NT2/D1 (cell line): ENCODE measurements around the gene SLC25A41.

ENCODE experiments used
- DNase-seq: peaks from one replicate; pipeline ENCODE4 v3.0.0-alpha.2; 2011; ENCODE audit warnings: low read depth, low spot score
- H3K27me3 ChIP-seq: 2 replicates; pipeline ENCODE4 v1.6.0; 2011; ENCODE audit warnings: mild to moderate bottlenecking; ENCODE audit not compliant: insufficient read length, insufficient read depth
- H3K36me3 ChIP-seq: 2 replicates; pipeline ENCODE4 v1.6.1; 2011; ENCODE audit warnings: mild to moderate bottlenecking, low read length, mixed read lengths; ENCODE audit not compliant: insufficient read depth, insufficient read length
- H3K4me1 ChIP-seq: 2 replicates; pipeline ENCODE4 v1.5.1; 2011; ENCODE audit not compliant: insufficient read depth, insufficient read length
- H3K4me3 ChIP-seq: 2 replicates; pipeline ENCODE4 v1.5.1; 2011; ENCODE audit warnings: low read depth; ENCODE audit not compliant: insufficient read length
- H3K9ac ChIP-seq: 2 replicates; pipeline ENCODE4 v1.6.0; 2011; ENCODE audit warnings: low read depth; ENCODE audit not compliant: insufficient read length
- H3K9me3 ChIP-seq: 2 replicates; pipeline ENCODE4 v1.5.1; 2011; ENCODE audit warnings: mild to moderate bottlenecking, low read length; ENCODE audit not compliant: insufficient read depth
- SUZ12 ChIP-seq: IDR thresholded peaks from 2 replicates; pipeline ENCODE4 v1.6.1; 2011; ENCODE audit not compliant: insufficient read length, insufficient read depth; ENCODE audit errors: extremely low read depth
- YY1 ChIP-seq: IDR thresholded peaks from 2 replicates; pipeline ENCODE4 v1.6.1; 2011; ENCODE audit not compliant: insufficient read length, insufficient read depth
- ZNF274 ChIP-seq: IDR thresholded peaks from 2 replicates; pipeline ENCODE4 v1.6.1; 2011; ENCODE audit warnings: mild to moderate bottlenecking, low read depth, low read length

SLC25A41 gene

GRCh38 chr19:6424195-6424938, 9.2 kb downstream of the SLC25A41 start, which contains the start of gene KHSRP:
Gene KHSRP, minus strand, starts transcription at chr19:6424811. Its CDS starts 110 bp downstream, at chr19:6424701.
- H3K4me3 ChIP-seq = peak within 1 kb of the TSS; percentile 74
- H3K36me3 ChIP-seq = peaks cover 41% of the 10 kb centered on the region
- peaks cover 23% of the 10 kb centered on the region for H3K4me1 ChIP-seq
- H3K27me3 ChIP-seq = no peaks in the 10 kb centered on the region
- peak within 1 kb of the TSS; percentile 80 for H3K9ac ChIP-seq
- H3K9me3 ChIP-seq = peaks cover 10% of the 10 kb centered on the region; the same call in 1 of the 2 replicates
- no peak for DNase-seq
- TF ChIP-seq SUZ12 (no peak), ZNF274 (no peak), YY1 (no peak)

- Histone ChIP-seq H3K9me3 (peaks cover 10% of the 10 kb centered on the region; the same call in 1 of the 2 replicates), H3K36me3 (peaks cover 48% of the 10 kb centered on the region), H3K4me3 (peak overlapping the region; percentile 74), H3K9ac (peak overlapping the region; percentile 80), H3K4me1 (peaks cover 23% of the 10 kb centered on the region), H3K27me3 (no peaks in the 10 kb centered on the region)
- DNase-seq = peak; percentile 38
- TF ChIP-seq ZNF274 = no peak
- no peak for TF ChIP-seq YY1
- TF ChIP-seq SUZ12 = no peak
These were observed 9.9 kb downstream of the SLC25A41 start for GRCh38 chr19:6423499-6424194.

GRCh38 chr19:6421075-6422014, 12.2 kb downstream of the SLC25A41 start:
- peaks cover 71% of the 10 kb centered on the region for H3K36me3 ChIP-seq
- no peaks in the 10 kb centered on the region for H3K27me3 ChIP-seq
- peaks cover 10% of the 10 kb centered on the region; the same call in 1 of the 2 replicates for H3K9me3 ChIP-seq
- H3K9ac ChIP-seq = peak overlapping the region; percentile 53
- H3K4me3 ChIP-seq = no peak overlapping the region
- no peak for TF ChIP-seq ZNF274
- TF ChIP-seq SUZ12 = no peak
- TF ChIP-seq YY1 = no peak
- H3K4me1 ChIP-seq = peaks cover 29% of the 10 kb centered on the region
- no peak for DNase-seq

- H3K9me3 ChIP-seq = no peaks in the 10 kb centered on the region
- TF ChIP-seq SUZ12 (no peak), ZNF274 (no peak), YY1 (no peak)
- H3K4me1 ChIP-seq = peaks cover 30% of the 10 kb centered on the region
- H3K36me3 ChIP-seq = peaks cover 96% of the 10 kb centered on the region
- DNase-seq = no peak
- H3K4me3 ChIP-seq = no peak overlapping the region
- no peaks in the 10 kb centered on the region for H3K27me3 ChIP-seq
- no peak overlapping the region for H3K9ac ChIP-seq
These were observed 15.0 kb downstream of the SLC25A41 start for GRCh38 chr19:6418562-6418932.

DNA sequence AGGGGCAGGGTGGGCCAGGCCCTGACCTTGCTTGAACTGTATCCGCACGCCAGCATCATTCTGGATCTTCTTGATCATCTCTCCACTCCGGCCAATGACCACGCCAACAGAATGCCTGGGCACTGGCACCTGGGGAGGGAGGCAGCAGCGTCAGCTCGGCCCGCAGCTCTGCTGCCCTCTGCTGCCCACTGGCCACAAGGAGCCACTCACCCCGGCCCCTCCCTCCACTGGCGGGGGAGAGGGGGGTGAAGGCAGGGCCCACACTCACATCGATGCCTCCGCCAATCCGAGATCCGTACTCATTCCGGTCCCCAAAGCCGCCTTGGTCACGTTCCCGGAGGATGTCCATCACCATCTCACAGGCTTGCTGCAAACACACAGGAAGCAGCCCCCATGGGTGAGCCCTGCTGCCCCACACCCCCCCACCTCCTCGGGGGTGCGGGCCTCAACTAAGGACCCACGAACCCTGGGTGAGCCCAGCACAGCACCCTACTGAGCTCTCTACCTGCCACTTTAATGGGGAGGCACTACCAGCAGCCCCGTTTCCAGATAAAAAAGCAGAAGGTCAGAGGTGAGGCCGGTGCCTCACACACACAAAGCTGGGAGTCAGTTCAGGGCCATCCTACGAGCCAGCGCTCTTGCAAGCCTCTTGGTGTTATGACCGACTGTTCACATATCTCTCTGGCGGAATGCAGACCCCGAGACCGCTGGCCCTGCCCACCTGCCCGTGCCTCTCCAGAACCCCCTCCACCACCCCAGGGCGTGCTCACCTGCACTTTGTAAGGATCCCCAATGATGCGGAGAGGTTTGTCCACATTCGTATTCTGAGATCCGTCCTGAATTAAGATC, 15.6 kb downstream of the SLC25A41 start:
- Histone ChIP-seq H3K36me3 (peaks cover 96% of the 10 kb centered on the region), H3K9me3 (no peaks in the 10 kb centered on the region), H3K9ac (no peak overlapping the region), H3K4me3 (no peak overlapping the region), H3K27me3 (no peaks in the 10 kb centered on the region), H3K4me1 (peaks cover 30% of the 10 kb centered on the region)
- no peak for DNase-seq
- TF ChIP-seq ZNF274 (no peak), YY1 (no peak), SUZ12 (no peak)

GRCh38 chr19:6416658-6417405, 16.7 kb downstream of the SLC25A41 start:
- DNase-seq = no peak
- Histone ChIP-seq H3K4me1 (peaks cover 28% of the 10 kb centered on the region), H3K27me3 (no peaks in the 10 kb centered on the region), H3K9me3 (no peaks in the 10 kb centered on the region), H3K9ac (no peak overlapping the region), H3K36me3 (peaks cover 95% of the 10 kb centered on the region), H3K4me3 (no peak overlapping the region)
- no peak for TF ChIP-seq YY1
- TF ChIP-seq SUZ12 = no peak
- no peak for TF ChIP-seq ZNF274
